ENCODE measurements around the gene SPINK1.

DNA sequence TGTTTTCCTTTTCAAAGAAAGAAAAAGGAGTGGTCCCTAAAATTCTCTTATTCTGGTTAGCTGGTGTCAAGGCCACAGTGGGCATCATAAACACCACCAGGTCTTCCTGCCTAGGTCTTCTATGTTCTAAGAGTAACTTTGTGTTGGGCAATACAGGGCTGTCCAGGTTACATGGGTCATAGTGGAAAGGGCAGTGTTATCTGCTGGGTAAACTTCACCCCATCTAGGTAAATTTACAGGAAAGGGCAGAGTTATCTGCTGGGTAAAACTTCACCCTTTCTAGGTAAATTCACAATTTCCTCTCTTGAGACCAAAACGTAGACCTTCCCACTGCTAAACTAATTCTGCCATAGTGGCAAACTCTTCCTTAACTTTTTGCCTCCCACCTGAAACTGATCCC lies 30.0 kb downstream of the SPINK1 start:
- TF ChIP-seq, protein P1, sequence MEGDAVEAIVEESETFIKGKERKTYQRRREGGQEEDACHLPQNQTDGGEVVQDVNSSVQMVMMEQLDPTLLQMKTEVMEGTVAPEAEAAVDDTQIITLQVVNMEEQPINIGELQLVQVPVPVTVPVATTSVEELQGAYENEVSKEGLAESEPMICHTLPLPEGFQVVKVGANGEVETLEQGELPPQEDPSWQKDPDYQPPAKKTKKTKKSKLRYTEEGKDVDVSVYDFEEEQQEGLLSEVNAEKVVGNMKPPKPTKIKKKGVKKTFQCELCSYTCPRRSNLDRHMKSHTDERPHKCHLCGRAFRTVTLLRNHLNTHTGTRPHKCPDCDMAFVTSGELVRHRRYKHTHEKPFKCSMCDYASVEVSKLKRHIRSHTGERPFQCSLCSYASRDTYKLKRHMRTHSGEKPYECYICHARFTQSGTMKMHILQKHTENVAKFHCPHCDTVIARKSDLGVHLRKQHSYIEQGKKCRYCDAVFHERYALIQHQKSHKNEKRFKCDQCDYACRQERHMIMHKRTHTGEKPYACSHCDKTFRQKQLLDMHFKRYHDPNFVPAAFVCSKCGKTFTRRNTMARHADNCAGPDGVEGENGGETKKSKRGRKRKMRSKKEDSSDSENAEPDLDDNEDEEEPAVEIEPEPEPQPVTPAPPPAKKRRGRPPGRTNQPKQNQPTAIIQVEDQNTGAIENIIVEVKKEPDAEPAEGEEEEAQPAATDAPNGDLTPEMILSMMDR (IDR thresholded peaks at IDR 0.05; ENCODE audit: insufficient read depth, low read depth, low read length), result no peak
- no peak for TF ChIP-seq EZH2 (IDR thresholded peaks at IDR 0.05; ENCODE audit: insufficient read depth, low read length)

All from astrocyte (in vitro differentiated cells and primary cell).